ENCODE results near the gene RXRA. TPM values are rescaled to one million over a fixed set of nuclear protein-coding genes. Genes with fewer than 3 reads are reported as not detected.

The RXRA gene
- total RNA-seq, result 17.2 and 24.6 TPM in 2 replicates

GRCh38 chr9:134325813-134326723 lies at the start of gene RXRA:
TSS of gene RXRA (plus strand) at chr9:134326455. CDS start at chr9:134326632, 177 bp downstream.

Small RNA genes lying within 50 kb of the gene (small RNA-seq; reads per million reads assigned to genes)
- 0.35 reads per million for gene MIR4669

Other genes with a start within 250 kb of the RXRA start
- gene WDR5, start 190.4 kb upstream of the RXRA start, total RNA-seq, result 29.5 and 33.8 TPM in 2 replicates
- gene RNU6ATAC, start 161.9 kb upstream of the RXRA start, total RNA-seq, result not detected in 2 replicates

Data from thoracic aorta endothelial cell (primary cell).